K562 (cell line): ENCODE results near the gene TIMP2. TPM values are rescaled to one million over a fixed set of nuclear protein-coding genes. Genes with fewer than 3 reads are reported as not detected.

Source experiments
- ATAC-seq: fragments of 200-7000 bp; cut with Tn5 transposase; 3 replicates; pipeline ENCODE4 v1.9.1; 2020; ENCODE audit warnings: moderate library complexity
- BruUV-seq: library from RNA; stranded (reverse); fragments of 400-500 nt; replicated peaks from 2 replicates; lab custom pipeline; 2021; lab: Mats Ljungman, UMichigan
- CTCF ChIA-PET: fragments of 300-600 bp; formaldehyde crosslinking; extraction: SDS; loops from one replicate; lab custom pipeline; 2021; ENCODE audit warnings: low intra/inter-chr PET ratio; lab: Yijun Ruan, JAX
- POLR2A ChIA-PET: fragments of 300-600, 350-650 bp; sonication (Branson Sonifier 250); formaldehyde crosslinking; extraction: SDS; loops from one replicate; lab custom pipeline; 2021; ENCODE audit warnings: antibody characterized with exemption, inconsistent platforms; lab: Yijun Ruan, JAX
- DNase-seq, 4 experiments: peaks; one replicate each; pipeline versions ENCODE4 v3.0.0 to v3.0.0-alpha.2; 2011 to 2018; ENCODE audit warnings: low spot score in 3 of 4, mixed read lengths in 3 of 4; ENCODE audit errors: extremely low read depth in 1 of 4
- FAIRE-seq: peaks from 2 replicates; lab custom pipeline; 2011; peaks lifted over from hg19 to GRCh38; lab: Jason Lieb, UNC
- H2AFZ ChIP-seq: 2 replicates; pipeline ENCODE4 v1.6.0; 2011; ENCODE audit warnings: low read depth, low read length, control low read depth, inconsistent platforms
- H3K27ac ChIP-seq: fragments of 200-600 bp; 3 replicates; pipeline ENCODE4 v1.8.0; 2011; ENCODE audit warnings: low read depth, mild to moderate bottlenecking, control low read depth, inconsistent platforms, low read length, moderate library complexity, mixed read lengths; ENCODE audit errors: extremely low read depth
- H3K27me3 ChIP-seq, 2 experiments: fragments of 300-600 bp in 1 of 2; 2 replicates in 1 of 2; 3 replicates in 1 of 2; pipeline versions ENCODE4 v1.6.0 to v1.8.0; 2011; ENCODE audit warnings: inconsistent platforms in 2 of 2, low read length in 2 of 2, mild to moderate bottlenecking in 1 of 2, mixed read lengths in 1 of 2, moderate library complexity in 1 of 2; ENCODE audit not compliant: control insufficient read depth in 2 of 2, insufficient read depth in 2 of 2
- H3K36me3 ChIP-seq: fragments of 300-600 bp; 3 replicates; pipeline ENCODE4 v1.8.0; 2011; ENCODE audit warnings: mild to moderate bottlenecking, low read length, inconsistent platforms; ENCODE audit not compliant: control insufficient read depth, insufficient read depth
- H3K4me1 ChIP-seq, 2 experiments: fragments of 200-600 bp in 1 of 2; replicated peaks in 1 of 2; 2 replicates in 1 of 2; 3 replicates in 1 of 2; pipeline versions ENCODE4 v1.5.1 to v1.8.0; 2011; ENCODE audit warnings: inconsistent platforms in 2 of 2, low read length in 2 of 2, mild to moderate bottlenecking in 1 of 2, mixed read lengths in 1 of 2, moderate library complexity in 1 of 2; ENCODE audit not compliant: control insufficient read depth in 2 of 2, insufficient read depth in 2 of 2
- H3K4me2 ChIP-seq: 2 replicates; pipeline ENCODE4 v1.6.1; 2011; ENCODE audit warnings: low read length, control low read depth, inconsistent platforms, mixed read lengths; ENCODE audit not compliant: insufficient read depth
- H3K4me3 ChIP-seq: fragments of 200-600 bp; sonication (generic), shearing (Covaris generic); 2 replicates; pipeline ENCODE4 v1.5.1; 2016; ENCODE audit warnings: control low read depth, inconsistent platforms
- H3K79me2 ChIP-seq: fragments of 200-600 bp; 3 replicates; pipeline ENCODE4 v1.8.0; 2011; ENCODE audit warnings: low read length, inconsistent platforms; ENCODE audit not compliant: control insufficient read depth, insufficient read depth
- H3K9ac ChIP-seq, 2 experiments: 2 replicates each; pipeline versions ENCODE4 v1.6.0 to v1.6.1; 2011; ENCODE audit warnings: low read depth in 2 of 2, low read length in 2 of 2, control low read depth in 1 of 2, inconsistent platforms in 1 of 2, mild to moderate bottlenecking in 1 of 2, mixed read lengths in 1 of 2; ENCODE audit not compliant: insufficient read depth in 1 of 2
- H3K9me1 ChIP-seq: one replicate; pipeline ENCODE4 v1.6.0; 2011; ENCODE audit warnings: inconsistent platforms, mild to moderate bottlenecking, low read length, moderate library complexity; ENCODE audit not compliant: control insufficient read depth, insufficient read depth
- H3K9me3 ChIP-seq: replicated peaks from 2 replicates; pipeline ENCODE4 v1.5.1; 2011; ENCODE audit warnings: low read depth, low read length, inconsistent platforms; ENCODE audit not compliant: control insufficient read depth, insufficient read depth
- H4K20me1 ChIP-seq: replicated peaks from 2 replicates; pipeline ENCODE4 v1.6.1; 2011; ENCODE audit warnings: low read length, inconsistent platforms, mixed read lengths; ENCODE audit not compliant: control insufficient read depth, insufficient read depth
- ADNP ChIP-seq: fragments of 200-800 bp; sonication (Bioruptor generic); IDR thresholded peaks from 2 replicates; pipeline ENCODE4 v1.6.1; 2016; ENCODE audit warnings: missing genetic modification characterization, missing compliant biosample characterization
- EGR1 ChIP-seq: fragments of 450-650 bp; conservative IDR thresholded peaks from 2 replicates; pipeline ENCODE4 v1.6.1; 2017; ENCODE audit warnings: mild to moderate bottlenecking
- MYC ChIP-seq, 2 experiments: fragments of 250-450 bp in 1 of 2; sonication (Bioruptor Pico) in 1 of 2; IDR thresholded peaks; 2 replicates each; pipeline versions ENCODE4 v1.5.1 to v1.6.1; 2012 to 2021; ENCODE audit warnings: low read depth in 2 of 2, borderline replicate concordance in 1 of 2, improper control_type of control experiment in 1 of 2, low read length in 1 of 2, mild to moderate bottlenecking in 1 of 2, moderate library complexity in 1 of 2
- SMARCE1 ChIP-seq: fragments of 450-650 bp; IDR thresholded peaks from 2 replicates; pipeline ENCODE4 v1.7.1; 2016; ENCODE audit warnings: mild to moderate bottlenecking
- STAT5B ChIP-seq: fragments of 250-450 bp; sonication (Bioruptor Pico); IDR thresholded peaks from 2 replicates; pipeline ENCODE4 v1.8.0; 2021; ENCODE audit warnings: mild to moderate bottlenecking, inconsistent platforms
- ZBTB8A ChIP-seq: fragments of 450-650 bp; IDR thresholded peaks from 2 replicates; pipeline ENCODE4 v1.6.1; 2018; ENCODE audit warnings: mild to moderate bottlenecking, moderate library complexity; ENCODE audit not compliant: partially characterized antibody
- ZKSCAN8 ChIP-seq: fragments of 200-800 bp; sonication (Bioruptor generic); IDR thresholded peaks from 2 replicates; pipeline ENCODE4 v1.6.1; 2016; ENCODE audit warnings: missing genetic modification characterization, missing compliant biosample characterization
- WGBS: fragments of 100-300 bp; shearing (Covaris generic); methylation state at CpG from one replicate; pipeline ENCODE4 v1.1.6; 2016; ENCODE audit warnings: low coverage, mixed read lengths; ENCODE audit not compliant: insufficient coverage; ENCODE audit errors: missing lambda C conversion rate; 5-methylcytosine and 5-hydroxymethylcytosine counted together
- in situ Hi-C: fragments of 300-500 bp; cut with MboI; formaldehyde crosslinking; loops from 4 replicates; pipeline ENCODE4 v1.15.0; 2018; ENCODE audit warnings: inconsistent platforms, mixed read lengths
- intact Hi-C: fragments of 100-400 bp; cut with micrococcal nuclease; formaldehyde crosslinking; loops from 2 replicates; pipeline ENCODE4 v1.14.2; 2022
- polyA plus RNA-seq, 8 experiments: library from polyadenylated mRNA; depleted of rRNA in 4 of 8; stranded (reverse) in 5 of 8; unstranded in 3 of 8; fragments of >200 nt; fragmentation: Nextera tagmentation in 2 of 8; fragmentation: Illumina TruSeq in 1 of 8; extraction: Ambion mirVana in 2 of 8; extraction: Trizol in 1 of 8; gene quantifications; 2 replicates each; pipeline versions ENCODE4 v1.2.1 to v1.2.3, GENCODE V29; 2011 to 2014; ENCODE audit warnings: inconsistent platforms in 1 of 8, missing spikeins in 1 of 8
- total RNA-seq, 7 experiments: library from RNA; depleted of rRNA in 6 of 7; stranded (reverse); fragments of >200 nt in 6 of 7; fragmentation: Illumina TruSeq in 2 of 7; extraction: Trizol in 2 of 7; gene quantifications; 2 replicates each; pipeline versions ENCODE4 v1.2.1 to v1.2.3, GENCODE V29; 2011 to 2021; ENCODE audit warnings: low replicate concordance in 1 of 7

The TIMP2 gene
- total and polyA plus RNA-seq, 9 of the 15 experiments (the other 6 are each of a cell fraction or from before 2014, with no cell fraction given), result 0.55 TPM; not detected in 8

DNA sequence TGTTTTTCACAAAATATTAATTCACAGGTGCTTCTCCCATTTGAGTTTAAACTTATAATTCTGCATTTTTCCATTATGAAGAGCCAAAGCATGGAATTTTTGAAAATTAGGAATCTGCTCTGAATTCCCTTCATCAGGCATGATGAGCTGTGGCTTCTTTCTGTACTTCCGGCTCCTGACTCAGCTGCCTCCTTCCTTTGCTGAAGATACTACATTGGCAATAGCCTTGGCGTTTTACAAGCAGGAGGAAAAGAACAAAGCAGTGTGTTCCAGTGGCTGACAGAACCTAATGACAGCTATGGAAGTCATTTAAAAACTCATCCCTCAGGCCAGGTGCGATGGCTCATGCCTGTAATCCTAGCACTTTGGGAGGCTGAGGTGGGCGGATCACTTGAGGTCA lies 66.1 kb downstream of the TIMP2 start:
- intact Hi-C loops, result no loop called here
- Histone ChIP-seq H3K79me2 (no peaks in the 10 kb centered on the region), H3K9me1 (no peaks in the 10 kb centered on the region), H3K27me3 (peaks cover 3 to 17% of the 10 kb centered on the region in 2 experiments; a peak in 3 of 5 replicates), H3K36me3 (no peaks in the 10 kb centered on the region), H2AFZ (no peak overlapping the region), H3K4me1 (peaks cover 14 to 21% of the 10 kb centered on the region in 2 experiments), H3K4me3 (no peak overlapping the region), H3K27ac (no peak overlapping the region), H4K20me1 (no peaks in the 10 kb centered on the region), H3K9me3 (no peaks in the 10 kb centered on the region), H3K4me2 (no peak overlapping the region), H3K9ac (no peak overlapping the region)
- TF ChIP-seq MYC (IDR thresholded peaks at IDR 0.05; ENCODE audit: low read depth, low read length), result no peak
- no peak for TF ChIP-seq MYC (CRISPR knock-in tag; IDR thresholded peaks at IDR 0.05; ENCODE audit: borderline replicate concordance, low read depth)
- TF ChIP-seq EGR1, result 0 out of 2 replicates have a peak, but pooled peaks have one; percentile 27
- no peak for TF ChIP-seq SMARCE1
- TF ChIP-seq ZBTB8A, result no peak
- TF ChIP-seq STAT5B (CRISPR knock-in tag), result no peak
- no peak for TF ChIP-seq ZKSCAN8
- 0 out of 2 replicates have a peak, but pooled peaks have one; percentile 41 for TF ChIP-seq ADNP
- ATAC-seq (no peak), FAIRE-seq (no peak), DNase-seq (no peak)
- 20% methylated on average over 3 of the region's 4 CpGs for WGBS
- in situ Hi-C loops, result no loop called here
- POLR2A ChIA-PET, result no interaction called here
- BruUV-seq, result no TSS peak
- CTCF ChIA-PET, result no interaction called here
